SH-SY5Y (cell line): ENCODE data around the gene USP15.

Source experiments
- GATA2 ChIP-seq: IDR thresholded peaks from 2 replicates; pipeline ENCODE4 v1.6.1; 2011; ENCODE audit warnings: mild to moderate bottlenecking, low read depth, low read length
- GATA3 ChIP-seq: IDR thresholded peaks from 2 replicates; pipeline ENCODE4 v1.6.1; 2011; ENCODE audit warnings: low read depth, mild to moderate bottlenecking, low read length, moderate library complexity

Gene USP15

GRCh38 chr12:62361048-62361447 lies 100.8 kb downstream of the USP15 start:
- TF ChIP-seq GATA2 (no peak), GATA3 (no peak)

GRCh38 chr12:62363506-62363905 lies 103.3 kb downstream of the USP15 start:
- TF ChIP-seq GATA3 (no peak), GATA2 (no peak)

GRCh38 chr12:62370189-62370588 lies 110.0 kb downstream of the USP15 start:
- TF ChIP-seq GATA2 (no peak), GATA3 (no peak)

GRCh38 chr12:62371661-62372060 lies 111.5 kb downstream of the USP15 start:
- TF ChIP-seq GATA2 (no peak), GATA3 (no peak)

- no peak for TF ChIP-seq GATA2
- no peak for TF ChIP-seq GATA3
Observed at GRCh38 chr12:62372134-62372533, 111.9 kb downstream of the USP15 start.

- no peak for TF ChIP-seq GATA3
- no peak for TF ChIP-seq GATA2
Observed at GRCh38 chr12:62372825-62373224, 112.6 kb downstream of the USP15 start.

- TF ChIP-seq GATA2 (no peak), GATA3 (no peak)
Observed at GRCh38 chr12:62375603-62376002, 115.4 kb downstream of the USP15 start.

GRCh38 chr12:62379026-62379722 lies 119.0 kb downstream of the USP15 start:
- TF ChIP-seq GATA2 (no peak), GATA3 (no peak)

GRCh38 chr12:62379723-62380045 lies 119.5 kb downstream of the USP15 start:
- no peak for TF ChIP-seq GATA2
- no peak for TF ChIP-seq GATA3

- TF ChIP-seq GATA2 = no peak
- no peak for TF ChIP-seq GATA3
Observed at GRCh38 chr12:62382526-62382925, 122.3 kb downstream of the USP15 start.

GRCh38 chr12:62396750-62397149 lies 136.5 kb downstream of the USP15 start:
- no peak for TF ChIP-seq GATA3
- TF ChIP-seq GATA2 = peak; percentile 46; the same call in 1 of the 2 replicates

GRCh38 chr12:62400135-62400534 lies 139.9 kb downstream of the USP15 start:
- TF ChIP-seq GATA2 (no peak), GATA3 (no peak)

GRCh38 chr12:62401631-62402030 lies 141.4 kb downstream of the USP15 start:
- TF ChIP-seq GATA3 (no peak), GATA2 (no peak)

GRCh38 chr12:62403031-62403430 lies 142.8 kb downstream of the USP15 start:
- TF ChIP-seq GATA2 (no peak), GATA3 (no peak)

- TF ChIP-seq GATA3 = no peak
- no peak for TF ChIP-seq GATA2
Observed at GRCh38 chr12:62407587-62407986, 147.4 kb downstream of the USP15 start.

GRCh38 chr12:62409068-62409467 lies 148.9 kb downstream of the USP15 start:
- no peak for TF ChIP-seq GATA3
- TF ChIP-seq GATA2 = no peak
